B cell (primary cell): ENCODE data around the gene UBXN6. TPM values are rescaled to one million over a fixed set of nuclear protein-coding genes. Genes with fewer than 3 reads are reported as not detected.
A peak's percentile ranks its signal among the peaks of the same experiment; 100 is the strongest.

Experiments used
- ATAC-seq: fragments of 200-7000 bp; cut with Tn5 transposase; one replicate; pipeline ENCODE4 v1.10.0; 2021; ENCODE audit warnings: low read depth, mild to moderate bottlenecking, moderate number of reproducible peaks, moderate library complexity
- CTCF ChIA-PET: fragments of 350-600 bp; sonication (Branson Sonifier 250); formaldehyde crosslinking; loops from one replicate; lab custom pipeline; 2021; ENCODE audit warnings: antibody characterized with exemption, inconsistent platforms; lab: Charles Lee
- POLR2A ChIA-PET: fragments of 350-600 bp; sonication (Branson Sonifier 250); formaldehyde crosslinking; loops from one replicate; lab custom pipeline; 2021; ENCODE audit warnings: antibody characterized with exemption; lab: Charles Lee
- DNase-seq: peaks from one replicate; pipeline ENCODE4 v3.0.0; 2013
- H2AFZ ChIP-seq: 2 replicates; pipeline ENCODE4 v1.6.1; 2012; ENCODE audit warnings: mild to moderate bottlenecking, low read depth, low read length; ENCODE audit not compliant: insufficient read depth, poor library complexity, severe bottlenecking
- H3K27ac ChIP-seq, 2 donors: 1 replicate in 1 of 2; 2 replicates in 1 of 2; pipeline ENCODE4 v1.5.1; 2012 to 2013; ENCODE audit warnings: low read length in 2 of 2, mild to moderate bottlenecking in 2 of 2, moderate library complexity in 1 of 2
- H3K27me3 ChIP-seq, 4 experiments: fragments of 200-600 bp in 1 of 4; sonication (generic) in 1 of 4; replicated peaks in 1 of 4; 1 replicate in 2 of 4; 2 replicates in 2 of 4; pipeline versions ENCODE4 v1.6.1 to v1.7.0; 2013 to 2016; ENCODE audit warnings: low read length in 3 of 4, mild to moderate bottlenecking in 2 of 4, mixed read lengths in 1 of 4, moderate library complexity in 1 of 4; ENCODE audit not compliant: insufficient read depth in 4 of 4, control insufficient read depth in 3 of 4; ENCODE audit errors: control extremely low read depth in 1 of 4
- H3K36me3 ChIP-seq, 2 experiments: replicated peaks in 1 of 2; 1 replicate in 1 of 2; 2 replicates in 1 of 2; pipeline versions ENCODE4 v1.6.1 to v1.7.1; 2013; ENCODE audit warnings: low read length in 1 of 2; ENCODE audit not compliant: insufficient read depth in 2 of 2, control insufficient read depth in 1 of 2; ENCODE audit errors: control extremely low read depth in 1 of 2, extremely low read depth in 1 of 2
- H3K4me1 ChIP-seq, 2 donors: fragments of 200-600 bp in 1 of 2; sonication (generic) in 1 of 2; 1 replicate in 1 of 2; 2 replicates in 1 of 2; pipeline versions ENCODE4 v1.5.1 to v1.6.1; 2013 to 2017; ENCODE audit warnings: low read length in 2 of 2; ENCODE audit not compliant: control insufficient read depth in 2 of 2, insufficient read depth in 2 of 2
- H3K4me2 ChIP-seq: replicated peaks from 2 replicates; pipeline ENCODE3; 2012; ENCODE audit warnings: mild to moderate bottlenecking, low read depth, low read length; ENCODE audit not compliant: poor library complexity, severe bottlenecking
- H3K4me3 ChIP-seq, 5 experiments: fragments of 200-600 bp in 1 of 5; sonication (generic) in 1 of 5; 1 replicate in 3 of 5; 2 replicates in 2 of 5; pipeline versions ENCODE4 v1.5.1 to v1.7.0; 2011 to 2016; ENCODE audit warnings: low read length in 4 of 5, mild to moderate bottlenecking in 4 of 5, low read depth in 2 of 5, control low read depth in 1 of 5, moderate library complexity in 1 of 5; ENCODE audit not compliant: insufficient read depth in 1 of 5; ENCODE audit errors: control extremely low read depth in 1 of 5, extremely low read depth in 1 of 5
- H3K79me2 ChIP-seq: fragments of 200-600 bp; sonication (generic); one replicate; pipeline ENCODE4 v1.6.0; 2016; ENCODE audit warnings: low read length; ENCODE audit not compliant: control insufficient read depth, insufficient read depth
- H3K9ac ChIP-seq: fragments of 200-600 bp; sonication (generic); 2 replicates; pipeline ENCODE4 v1.6.1; 2017; ENCODE audit warnings: mild to moderate bottlenecking, low read length, moderate library complexity
- H3K9me3 ChIP-seq, 3 donors: one replicate each; pipeline versions ENCODE4 v1.6.1 to v1.7.1; 2013; ENCODE audit warnings: low read length in 2 of 3; ENCODE audit not compliant: control insufficient read depth in 2 of 3, insufficient read depth in 1 of 3; ENCODE audit errors: control extremely low read depth in 1 of 3
- H4K20me1 ChIP-seq: 2 replicates; pipeline ENCODE4 v1.6.0; 2012; ENCODE audit warnings: mild to moderate bottlenecking, low read length; ENCODE audit not compliant: insufficient read depth, control insufficient read depth, poor library complexity, severe bottlenecking
- H3K27ac Mint-ChIP-seq: one replicate; pipeline ENCODE4 v1.8.0; 2021; ENCODE audit warnings: mixed read lengths
- H3K27me3 Mint-ChIP-seq: one replicate; pipeline ENCODE4 v1.8.0; 2021; ENCODE audit warnings: mixed read lengths
- H3K4me1 Mint-ChIP-seq: one replicate; pipeline ENCODE4 v1.8.0; 2021; ENCODE audit warnings: mixed read lengths
- H3K4me3 Mint-ChIP-seq: one replicate; pipeline ENCODE4 v1.8.0; 2021; ENCODE audit warnings: mixed read lengths
- H3K9me3 Mint-ChIP-seq: one replicate; pipeline ENCODE4 v1.8.0; 2022; ENCODE audit warnings: mixed read lengths; ENCODE audit not compliant: insufficient read depth
- CTCF ChIP-seq: fragments of 200-600 bp; IDR thresholded peaks from one replicate; pipeline ENCODE4 v1.8.0; 2022; ENCODE audit warnings: antibody characterized with exemption, mild to moderate bottlenecking
- EZH2 ChIP-seq: IDR thresholded peaks from 2 replicates; pipeline ENCODE4 v1.6.1; 2012; ENCODE audit warnings: borderline replicate concordance, low read depth, mild to moderate bottlenecking, moderate library complexity, low read length; ENCODE audit not compliant: insufficient read depth, poor library complexity, severe bottlenecking
- WGBS: methylation state at CpG from one replicate; pipeline ENCODE4 v1.1.5; 2013; ENCODE audit warnings: missing lambda C conversion rate; ENCODE audit not compliant: insufficient coverage; 5-methylcytosine and 5-hydroxymethylcytosine counted together
- intact Hi-C: fragments of 100-400 bp; cut with micrococcal nuclease; formaldehyde crosslinking; loops from one replicate; pipeline ENCODE4 v1.10.0; 2022
- polyA plus RNA-seq: library from polyadenylated mRNA; depleted of rRNA; stranded (reverse); fragments of >200 nt; gene quantifications from 2 replicates; pipeline ENCODE4 v1.2.3, GENCODE V29; 2012
- total RNA-seq, 2 donors: library from RNA; stranded (reverse); fragments of 120-200 nt in 1 of 2; gene quantifications; 1 replicate in 1 of 2; 2 replicates in 1 of 2; pipeline versions ENCODE4 v1.2.3 to v1.2.4, GENCODE V29; 2013 to 2022

Gene UBXN6
- total and polyA plus RNA-seq, 2 donors (not counting 1 experiment from before 2014, with no cell fraction given): 75.8 to 76.6 TPM

GRCh38 chr19:4431808-4432674 is 25.6 kb downstream of the UBXN6 start:
- peak; percentile 56 for ATAC-seq

More at GRCh38 chr19:4431808-4432674, 25.6 kb downstream of the UBXN6 start:
- Histone ChIP-seq H3K4me2 (peak overlapping the region; percentile 67), H3K4me1 (peaks cover 18 to 40% of the 10 kb centered on the region in 2 donors), H3K4me3 (peak overlapping the region in 4 of 5 experiments; percentile 11 to 46 (median 28)), H3K79me2 (no peaks in the 10 kb centered on the region), H4K20me1 (no peaks in the 10 kb centered on the region), H3K27me3 (no peaks in the 10 kb centered on the region), H3K36me3 (no peaks in the 10 kb centered on the region), H3K9me3 (no peaks in the 10 kb centered on the region), H3K27ac (peak overlapping the region; percentile 40 to 78), H3K9ac (peak overlapping the region; percentile 56), H2AFZ (peak overlapping the region; percentile 40)
- peaks cover 30% of the 10 kb centered on the region for H3K4me1 Mint-ChIP-seq
- peak overlapping the region; percentile 85 for H3K4me3 Mint-ChIP-seq
- no peak for TF ChIP-seq EZH2
- no peak for TF ChIP-seq CTCF
- H3K27ac Mint-ChIP-seq: peak overlapping the region; percentile 97
- H3K27me3 Mint-ChIP-seq: no peaks in the 10 kb centered on the region
- H3K9me3 Mint-ChIP-seq: no peaks in the 10 kb centered on the region
- ChIA-PET CTCF (no interaction called here), POLR2A (no interaction called here)
- intact Hi-C loops: no loop called here
- 33% methylated on average over 25 of the region's 26 CpGs for WGBS
- peak; percentile 80 for DNase-seq
